ENCODE results near the gene AGBL1.
"Not testable (repeated sequence)": the region's sequence is repeated elsewhere in the genome, so short reads cannot be mapped to it uniquely, and the experiment has no call there.

The AGBL1 gene

DNA sequence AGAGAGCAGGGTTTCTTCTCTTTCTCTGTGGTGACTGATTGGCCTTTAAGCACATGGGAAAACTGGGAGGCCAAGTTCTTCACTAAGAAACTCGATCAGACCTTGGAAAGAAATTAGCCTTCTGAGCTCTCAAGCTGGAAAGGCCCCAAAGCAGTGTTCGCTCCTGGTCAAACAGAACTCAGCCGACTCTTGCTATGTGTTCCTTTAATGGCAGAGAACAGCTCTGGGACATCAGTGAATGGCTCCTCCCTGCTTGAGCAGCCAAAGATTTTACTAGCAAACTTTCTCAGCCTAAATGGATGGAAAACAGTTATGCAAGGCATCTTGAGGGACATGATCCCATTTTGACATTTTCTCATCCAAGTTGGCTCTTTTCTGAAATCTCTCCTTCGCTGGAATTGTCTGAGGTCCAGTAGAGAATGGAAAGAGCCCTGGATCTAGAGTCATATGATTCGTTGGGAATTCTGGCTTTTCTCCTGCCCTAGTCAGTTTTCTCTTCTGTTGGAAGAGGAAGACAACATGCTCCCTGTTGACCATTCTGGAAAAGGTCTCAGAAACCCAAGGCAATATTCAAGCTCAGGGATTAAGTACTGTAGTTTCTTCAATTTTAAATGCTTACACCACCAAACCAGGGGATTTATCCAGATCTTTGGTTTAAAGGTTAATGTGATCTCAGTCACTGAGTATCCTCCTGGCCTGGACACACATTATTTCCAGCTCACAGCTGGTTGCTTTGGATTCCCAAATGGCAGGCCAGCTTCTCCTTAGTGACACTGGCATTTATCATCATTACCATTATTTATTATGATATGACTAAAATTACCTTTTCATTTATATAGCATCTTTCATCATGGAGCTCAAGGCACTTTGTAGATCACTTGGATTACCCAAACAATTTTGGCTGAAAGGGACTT is 319.6 kb downstream of the AGBL1 start:
- no peak for DNase-seq (ENCODE audit: low spot score)

DNA sequence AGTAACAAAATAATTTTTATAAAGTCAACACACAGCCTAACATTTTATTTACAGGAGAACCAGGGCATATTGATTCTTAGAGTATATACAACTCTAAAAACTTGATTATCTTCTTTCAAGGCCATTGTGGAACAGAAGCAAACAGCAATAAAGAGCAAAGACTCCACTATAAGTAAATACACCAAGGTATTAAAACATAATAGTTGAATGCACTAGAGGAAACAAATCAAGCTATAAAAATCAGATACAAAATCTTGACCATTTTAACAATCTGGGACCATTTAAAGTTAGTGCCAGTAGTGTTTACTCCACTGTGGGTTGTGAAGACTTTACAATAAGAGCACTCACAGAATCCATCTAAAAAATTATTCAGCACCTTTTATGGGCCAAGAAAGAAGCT is 323.6 kb downstream of the AGBL1 start:
- no peak for DNase-seq (ENCODE audit: low spot score)

DNA sequence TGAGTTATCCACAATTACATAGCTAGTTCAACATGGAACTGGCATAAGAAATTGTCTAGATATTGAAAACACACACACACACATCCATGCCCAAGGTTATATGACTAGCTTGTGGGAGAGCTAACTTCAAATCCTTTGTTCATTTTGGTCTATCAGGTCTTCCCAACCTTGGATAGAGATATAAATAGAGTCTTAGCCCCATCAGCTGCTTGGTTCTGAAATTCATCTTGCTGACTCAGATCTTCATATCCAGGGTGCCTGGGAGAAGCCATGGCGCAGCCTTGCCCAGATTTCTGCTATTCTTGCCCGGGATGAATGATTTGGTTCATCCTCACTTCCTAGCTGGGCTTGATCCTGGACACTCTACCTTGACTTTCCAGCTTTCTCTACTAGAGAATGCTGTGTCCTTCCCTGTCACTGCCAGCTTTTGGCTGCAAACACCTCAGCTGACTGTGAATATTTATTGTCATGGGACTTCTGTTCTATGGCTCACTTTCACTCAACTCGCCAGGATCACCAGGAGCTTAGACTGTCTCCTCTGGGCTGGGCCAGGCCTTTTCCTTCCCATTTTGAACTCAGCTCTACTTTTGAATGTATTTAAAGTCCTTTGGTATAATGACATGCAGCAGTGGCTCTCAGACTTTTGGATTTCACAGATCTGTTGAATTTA is 324.4 kb downstream of the AGBL1 start:
- DNase-seq (ENCODE audit: low spot score): no peak

DNA sequence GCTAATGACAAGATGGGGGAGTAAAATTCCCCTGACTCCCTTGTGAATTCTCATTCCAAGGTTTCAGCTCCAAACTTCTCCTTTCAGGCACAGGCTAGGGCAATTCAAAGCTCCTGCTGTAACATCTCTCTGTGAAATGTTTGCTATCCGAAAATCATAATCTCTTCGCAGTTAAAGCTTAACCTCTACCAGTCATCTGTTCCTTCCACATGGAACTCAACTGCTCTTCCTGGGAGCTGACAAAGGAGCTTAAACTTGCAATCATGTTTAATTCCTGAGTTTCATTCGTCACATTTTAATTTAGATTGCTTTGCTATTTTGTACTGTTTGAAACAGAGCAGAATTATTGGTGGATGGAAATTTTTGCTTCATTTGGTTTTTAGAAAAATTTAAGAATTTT is 328.6 kb downstream of the AGBL1 start:
- DNase-seq (ENCODE audit: low spot score): no peak

DNA sequence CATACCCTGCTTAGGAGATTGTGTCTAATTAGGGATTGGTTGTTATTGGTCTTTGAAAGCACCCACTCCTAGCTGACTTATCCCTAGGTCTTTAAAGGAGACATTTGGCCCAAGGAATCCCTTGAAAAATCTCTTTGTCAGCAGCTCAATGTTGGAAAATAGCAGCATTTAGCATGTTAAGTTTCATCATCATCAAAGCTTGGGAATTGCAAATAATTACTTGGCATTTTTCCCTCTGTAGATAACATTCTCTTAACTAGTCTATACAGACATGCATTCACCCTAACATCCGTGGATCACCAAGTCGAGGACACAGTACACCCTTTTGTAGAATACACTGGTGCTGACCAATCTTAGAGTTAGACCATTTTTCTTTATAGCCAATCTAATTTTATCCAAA is 332.2 kb downstream of the AGBL1 start:
- no peak for DNase-seq (ENCODE audit: low spot score)

DNA sequence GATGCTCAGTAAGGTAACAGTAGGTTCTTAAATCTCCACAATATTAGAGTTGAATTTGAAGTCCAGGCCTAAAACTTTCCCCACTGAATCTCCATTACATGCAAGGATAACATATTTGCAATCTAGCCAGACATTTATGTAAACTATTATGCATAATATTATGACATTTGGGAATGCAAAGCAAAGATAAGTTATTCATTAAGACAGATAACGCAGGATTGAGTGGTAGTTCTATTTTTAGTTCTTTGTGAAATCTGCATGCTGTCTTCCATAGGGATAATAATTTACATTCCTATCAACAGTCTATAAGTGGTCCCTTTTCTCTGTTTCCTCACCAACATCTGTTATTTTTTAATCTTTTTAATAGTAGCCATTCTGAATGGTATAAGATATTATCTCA is 333.5 kb downstream of the AGBL1 start:
- DNase-seq (ENCODE audit: low spot score): no peak

DNA sequence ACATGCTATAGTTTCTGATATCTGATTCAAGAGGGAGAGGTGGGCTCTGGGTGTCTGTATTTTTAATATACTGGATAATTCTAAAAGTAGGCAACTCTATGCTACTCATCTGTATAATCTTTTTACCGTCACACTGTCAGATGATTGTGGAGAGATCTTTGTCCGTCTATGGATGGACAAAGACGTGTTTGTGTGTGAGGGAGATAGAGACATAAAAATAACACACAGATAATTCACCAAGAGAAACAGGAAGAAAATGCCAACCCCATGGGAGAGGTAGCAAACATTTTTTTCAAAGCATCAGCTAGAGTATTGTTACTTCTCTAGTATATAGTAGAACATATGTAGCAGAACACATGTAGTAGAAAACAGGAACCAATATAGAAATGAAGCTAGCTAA is 346.1 kb downstream of the AGBL1 start:
- DNase-seq (ENCODE audit: low spot score): no peak

DNA sequence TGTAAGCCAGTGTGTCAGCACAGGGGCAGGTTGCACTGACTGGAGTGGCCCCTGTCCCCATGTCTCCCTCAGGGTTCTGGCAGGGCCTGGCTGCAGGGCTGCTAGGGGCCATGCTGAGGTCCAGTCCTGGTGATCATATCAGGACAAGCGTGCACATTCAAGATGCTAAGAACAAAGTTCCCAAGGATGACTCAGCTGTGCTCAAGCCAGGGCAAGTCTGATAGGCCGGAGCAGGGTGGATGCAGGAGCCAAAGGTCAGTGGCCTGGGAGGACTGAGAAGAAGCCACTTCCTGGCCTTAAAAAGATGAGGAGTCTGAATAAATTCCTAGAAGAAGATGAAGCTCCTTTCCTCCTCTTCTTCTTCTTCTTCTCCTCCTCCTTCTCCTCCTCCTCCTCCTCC is 353.2 kb downstream of the AGBL1 start:
- no peak for DNase-seq (ENCODE audit: low spot score)

DNA sequence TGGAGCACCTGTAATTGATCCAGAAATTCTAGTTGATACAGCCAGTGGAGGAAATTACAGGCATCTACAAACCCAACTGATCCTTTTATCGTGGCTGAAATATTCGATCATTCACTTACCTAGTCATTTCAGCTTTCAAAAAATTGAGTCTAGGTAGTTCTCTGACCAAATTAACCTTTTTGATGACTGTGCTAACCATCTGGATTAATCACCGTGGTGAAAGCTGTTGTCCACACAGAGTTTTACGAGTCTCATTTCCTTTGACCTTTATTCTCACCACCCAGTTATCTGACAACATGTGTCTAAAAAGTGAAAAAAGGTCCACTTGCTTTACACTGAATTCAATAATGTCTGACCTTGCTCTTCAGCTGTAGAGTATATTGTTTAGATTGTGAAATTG is 354.3 kb downstream of the AGBL1 start:
- no peak for DNase-seq (ENCODE audit: low spot score)

DNA sequence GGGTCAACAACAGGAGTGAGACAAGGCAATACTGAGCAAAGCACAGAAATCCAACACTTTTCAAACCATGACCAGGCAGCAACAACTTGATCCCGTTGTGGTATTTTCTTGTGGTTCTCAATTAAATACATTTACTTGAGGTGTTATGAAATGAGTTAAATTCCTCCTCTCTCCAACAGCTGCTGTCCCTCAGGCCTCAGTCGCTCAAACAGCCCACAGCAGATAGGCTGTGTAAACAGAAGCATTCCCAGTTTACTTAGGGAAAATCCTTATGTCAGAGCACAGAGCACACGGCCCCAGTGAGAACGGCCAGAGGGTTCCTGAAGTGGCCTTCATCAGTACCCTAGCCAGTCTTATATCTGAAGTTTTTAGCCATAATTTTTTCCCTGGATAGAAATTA is 359.9 kb downstream of the AGBL1 start:
- DNase-seq (ENCODE audit: low spot score): no peak

DNA sequence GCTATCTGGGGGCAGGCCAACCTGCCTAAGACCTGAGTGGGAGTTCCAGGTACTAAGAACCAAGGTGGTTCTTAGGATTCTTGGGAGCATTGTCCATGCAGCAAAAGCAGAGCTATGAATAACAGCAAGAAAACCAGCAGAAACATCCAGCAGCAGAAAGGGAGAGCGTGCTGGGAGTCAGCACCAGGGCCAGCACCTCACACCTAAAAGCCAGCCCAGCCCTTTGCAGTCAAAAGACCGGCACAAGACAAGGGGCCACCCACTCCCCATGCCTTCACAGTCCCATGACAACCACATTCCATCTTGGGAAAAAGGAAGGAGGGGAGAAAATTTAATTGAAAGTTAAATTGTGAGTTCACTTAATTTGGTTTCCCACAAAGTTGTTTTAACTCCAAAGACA is 364.9 kb downstream of the AGBL1 start:
- peak; percentile 77 for DNase-seq (ENCODE audit: low spot score)

DNA sequence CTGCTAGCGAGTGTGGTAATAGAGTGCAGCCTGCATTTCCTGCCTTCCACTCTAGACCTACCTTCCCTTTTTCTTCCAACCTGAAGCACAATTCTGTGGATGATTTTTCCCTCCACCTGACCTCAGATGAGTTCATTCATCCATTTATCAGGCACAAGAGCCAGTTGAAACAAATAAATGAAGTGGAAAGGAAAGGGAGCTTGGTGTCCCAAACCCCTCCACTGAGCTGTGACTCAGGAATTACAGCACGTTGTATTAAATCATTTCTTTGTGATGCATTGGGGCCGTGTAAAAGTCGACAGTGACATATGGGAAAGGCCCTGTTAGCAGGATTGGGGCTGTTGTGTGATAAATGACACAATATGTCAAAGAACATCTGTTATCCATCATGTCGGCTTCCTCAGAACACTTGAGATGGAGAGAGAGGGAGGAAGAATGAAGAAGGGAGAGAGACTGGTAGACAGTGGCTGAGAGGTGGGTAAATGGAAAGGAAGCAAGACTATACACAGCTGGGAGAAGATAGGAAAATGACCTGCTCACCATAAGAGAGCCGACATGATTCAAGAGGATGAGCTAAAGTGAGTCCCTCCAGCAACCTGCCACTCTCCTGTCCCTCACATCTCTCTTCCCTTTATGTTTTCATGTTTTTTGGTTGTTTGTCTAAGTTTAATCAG is 366.0 kb downstream of the AGBL1 start:
- DNase-seq (ENCODE audit: low spot score): no peak

DNA sequence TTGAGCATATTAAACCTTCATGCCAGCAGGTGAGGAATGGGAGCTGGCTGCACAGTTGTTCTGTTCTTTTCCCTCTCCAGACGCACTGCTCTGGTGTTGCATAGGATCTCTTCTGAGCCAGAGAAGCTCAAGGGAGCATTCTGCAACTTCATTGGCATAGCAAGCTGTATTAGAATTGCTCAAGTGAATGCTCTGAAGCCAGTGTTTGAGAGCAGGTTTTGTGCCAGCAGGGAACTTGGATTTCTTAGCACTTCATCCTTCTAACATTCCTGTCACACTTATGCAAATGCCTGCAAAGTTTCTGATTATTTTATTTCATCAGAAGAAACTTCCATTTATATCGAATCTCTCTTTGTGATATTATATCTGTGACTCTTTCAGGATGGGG is 366.6 kb downstream of the AGBL1 start:
- DNase-seq (ENCODE audit: low spot score): no peak

DNA sequence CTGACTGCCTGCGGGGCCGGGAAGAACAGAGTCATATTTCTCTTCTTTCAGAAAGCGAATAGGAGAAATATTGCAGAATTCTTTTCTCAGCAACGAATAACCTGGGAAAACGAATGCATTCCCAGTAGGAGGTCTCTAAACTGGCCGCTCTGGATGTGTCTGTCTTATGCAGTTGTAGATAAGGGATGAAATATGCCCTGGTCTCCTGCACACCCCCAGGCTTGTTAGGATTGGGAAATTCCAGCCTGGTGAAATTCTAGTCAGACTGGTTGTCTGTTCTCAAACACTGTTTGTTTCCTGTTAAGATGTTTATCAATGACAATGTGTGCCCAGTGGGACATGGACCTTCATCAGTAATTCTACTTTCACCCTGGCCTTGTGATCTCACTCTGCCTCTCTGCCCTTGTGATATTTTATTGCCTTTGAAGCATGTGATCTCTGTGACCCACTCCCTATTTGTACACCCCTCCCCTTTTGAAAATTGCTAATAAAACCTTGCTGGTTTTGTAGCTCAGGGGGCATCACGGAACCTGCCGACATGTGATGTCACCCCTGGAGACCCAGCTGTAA is 385.9 kb downstream of the AGBL1 start:
- DNase-seq (ENCODE audit: low spot score): not testable (repeated sequence)

DNA sequence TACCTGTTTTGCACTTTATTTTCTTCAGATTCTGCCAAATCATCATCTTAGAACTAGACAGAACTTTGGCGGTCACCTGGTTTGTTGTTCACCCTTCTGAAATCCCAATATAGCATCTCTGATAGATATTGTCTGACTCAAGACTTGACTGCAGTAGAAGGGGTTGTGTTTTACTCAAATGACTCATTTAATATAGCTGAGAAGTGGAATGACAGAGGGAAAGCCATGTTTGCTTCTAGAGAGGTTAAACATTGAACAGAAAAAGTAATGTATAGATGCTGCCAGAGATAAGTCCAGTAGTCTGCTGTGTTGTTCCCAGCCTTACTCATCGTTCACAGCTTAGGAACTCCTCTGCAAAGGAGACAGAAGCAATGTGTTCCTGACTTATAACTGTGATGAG is 402.0 kb downstream of the AGBL1 start:
- DNase-seq (ENCODE audit: low spot score): no peak

DNA sequence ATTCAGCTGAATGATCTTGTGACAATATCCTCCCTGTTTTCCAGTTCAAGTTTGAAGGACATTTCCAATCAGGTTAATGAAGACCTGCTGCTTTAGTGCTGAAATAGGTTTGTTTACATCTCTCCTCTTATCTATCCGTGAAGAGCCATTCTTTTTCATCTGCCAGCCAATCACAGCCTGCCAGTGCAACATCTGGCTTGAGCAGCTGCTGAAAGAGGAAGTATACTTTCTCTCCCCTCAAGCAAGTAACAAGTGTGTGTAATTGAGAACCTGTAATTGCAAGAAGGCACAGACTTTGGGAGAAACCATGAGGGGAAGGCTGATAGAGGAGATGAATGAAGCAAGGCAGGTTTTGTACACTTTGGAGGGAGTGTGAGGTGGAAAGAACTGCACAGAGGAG is 404.3 kb downstream of the AGBL1 start:
- DNase-seq (ENCODE audit: low spot score): no peak

DNA sequence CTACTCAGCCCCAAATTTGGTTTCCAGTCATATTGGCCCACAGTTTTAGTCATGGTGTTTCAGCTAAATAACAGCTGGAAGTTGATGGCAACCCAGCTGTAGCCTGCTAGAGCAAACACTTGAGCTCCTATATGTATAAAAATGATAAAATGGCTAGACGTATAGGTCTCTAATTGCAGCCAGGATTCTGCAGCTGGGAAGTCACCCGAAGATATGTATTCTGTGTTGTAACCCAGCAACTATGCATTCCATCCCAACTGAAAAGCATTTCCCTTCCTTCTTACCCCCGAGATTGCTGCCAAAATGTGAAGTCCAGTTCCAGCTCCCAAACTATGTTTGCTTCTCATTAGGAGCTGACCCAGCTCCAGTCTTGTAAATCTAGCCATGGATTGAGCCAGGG is 408.4 kb downstream of the AGBL1 start:
- no peak for DNase-seq (ENCODE audit: low spot score)

DNA sequence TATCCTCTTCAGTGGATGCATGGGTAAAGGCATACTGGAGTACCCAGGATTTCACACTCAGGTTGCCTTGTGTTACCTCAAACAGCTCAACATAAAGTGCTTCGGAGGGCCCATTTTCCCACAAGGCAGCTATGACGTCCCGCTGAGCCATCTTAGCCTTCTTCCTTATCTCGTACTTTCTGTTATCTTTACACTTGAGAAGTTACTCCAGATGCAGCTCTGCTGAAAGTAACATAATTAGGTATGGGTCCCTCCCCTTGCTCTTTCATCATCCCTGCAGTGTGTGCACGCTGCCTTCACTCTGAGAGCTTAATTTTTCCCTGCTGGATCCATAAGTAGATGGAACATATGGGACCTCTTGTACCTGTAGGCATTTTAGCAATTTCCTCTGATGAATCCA is 410.3 kb downstream of the AGBL1 start:
- DNase-seq (ENCODE audit: low spot score): no peak

DNA sequence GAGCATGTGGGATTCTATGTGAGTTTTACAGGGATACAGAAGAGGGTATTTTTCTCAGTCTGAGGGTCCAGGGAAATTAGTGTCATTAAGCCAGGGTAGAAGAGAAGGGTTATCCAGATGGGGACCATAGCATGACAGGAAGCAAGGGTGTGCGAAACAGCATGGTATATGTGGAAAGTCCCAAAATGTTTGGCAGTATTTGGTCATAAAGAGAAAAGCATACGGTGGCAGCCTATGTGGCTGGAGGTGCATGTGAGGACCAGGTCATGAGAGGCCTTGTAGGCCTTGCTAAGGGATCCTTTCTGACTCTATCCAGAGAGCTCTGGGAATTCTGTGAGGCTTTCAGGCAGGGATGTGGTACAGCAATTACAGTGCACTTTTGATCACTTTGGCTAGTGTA is 411.4 kb downstream of the AGBL1 start:
- no peak for DNase-seq (ENCODE audit: low spot score)

DNA sequence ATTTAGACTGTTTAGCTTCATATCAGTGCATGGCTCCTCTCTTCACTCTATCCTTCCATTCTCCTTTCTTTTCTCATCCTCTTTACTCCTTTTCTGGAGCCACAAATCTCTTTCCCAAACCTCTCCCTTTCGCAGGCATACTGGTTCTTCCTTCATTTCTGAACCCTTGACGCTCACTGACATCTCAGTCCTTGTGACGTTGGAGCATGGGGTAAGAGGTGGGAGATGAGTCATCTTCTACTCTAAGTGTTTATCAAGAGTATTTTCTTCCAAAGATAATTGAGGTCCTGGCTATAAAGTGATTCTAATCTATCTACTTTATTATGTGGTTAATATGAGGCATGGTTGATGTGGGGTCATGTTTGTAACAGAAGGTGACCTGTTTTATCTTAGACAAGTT is 414.2 kb downstream of the AGBL1 start:
- DNase-seq (ENCODE audit: low spot score): no peak

DNA sequence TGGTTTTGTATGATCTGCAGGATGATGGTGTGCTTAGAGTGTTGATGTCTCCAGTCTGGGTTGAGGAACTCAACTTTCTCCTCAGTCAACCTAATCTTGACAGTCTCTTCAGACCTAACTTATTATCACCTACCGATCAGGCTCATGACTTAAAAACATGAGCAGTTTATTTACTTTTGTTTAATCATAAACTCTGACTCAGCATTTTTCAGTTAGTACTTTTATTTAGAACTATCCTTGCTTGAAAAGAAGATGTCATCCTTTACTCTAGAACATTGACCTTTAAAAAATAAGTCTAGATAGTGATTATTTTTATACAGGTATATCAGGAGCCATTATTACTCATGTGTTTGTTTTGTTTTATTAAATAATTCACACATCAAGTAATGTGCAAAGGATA is 414.8 kb downstream of the AGBL1 start:
- no peak for DNase-seq (ENCODE audit: low spot score)

DNA sequence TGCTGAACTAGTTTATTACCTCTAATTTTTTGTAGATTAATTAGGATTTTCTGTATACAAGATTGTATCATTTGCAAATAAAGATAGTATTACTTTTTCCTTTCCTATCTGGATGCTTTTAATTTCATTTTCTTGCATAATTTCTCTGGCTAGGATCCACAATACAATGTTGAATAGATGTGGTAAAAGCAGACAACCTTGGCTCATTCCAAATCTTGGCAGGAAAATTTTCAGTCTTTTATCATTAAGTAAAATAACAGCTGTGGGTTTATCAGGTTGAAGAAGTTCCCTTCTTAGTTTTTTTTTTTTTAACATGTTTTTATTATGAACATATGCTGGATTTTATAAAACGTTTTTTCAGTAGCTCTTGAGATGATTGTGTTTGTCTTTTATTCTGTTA is 422.6 kb downstream of the AGBL1 start:
- no peak for DNase-seq (ENCODE audit: low spot score)

DNA sequence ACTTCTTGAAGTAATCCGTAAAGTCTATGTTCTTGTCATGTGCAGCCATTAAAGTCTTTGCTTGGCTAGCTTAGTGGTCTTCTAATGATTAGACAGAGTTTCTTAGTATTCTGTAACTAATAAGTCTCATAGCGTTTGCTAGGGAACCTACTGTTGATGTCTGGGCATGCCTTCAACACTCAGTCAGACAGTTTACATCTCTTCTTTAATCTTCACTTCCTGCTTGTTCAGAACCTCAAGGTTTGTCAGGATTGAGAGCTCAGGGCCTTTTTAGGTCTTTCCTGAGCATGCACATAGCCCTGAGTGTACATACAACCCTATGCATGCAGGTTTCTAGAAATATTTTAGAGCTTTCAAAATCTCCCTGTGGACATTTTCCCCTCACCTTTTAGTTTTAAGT is 426.3 kb downstream of the AGBL1 start:
- no peak for DNase-seq (ENCODE audit: low spot score)

All from iPS-NIHi11 (cell line).